GM12874 (cell line): ENCODE results near the gene SBNO2.

Experiments
- CTCF ChIP-seq: IDR thresholded peaks from 2 replicates; pipeline ENCODE4 v1.5.1; 2011; ENCODE audit warnings: low read depth, mild to moderate bottlenecking, control low read depth, low read length, moderate library complexity; ENCODE audit not compliant: insufficient read depth

Gene SBNO2

GRCh38 chr19:1173159-1173844 is 766 bp downstream of the SBNO2 start:
- no peak for TF ChIP-seq CTCF

GRCh38 chr19:1172353-1173158 is 1.5 kb downstream of the SBNO2 start:
- no peak for TF ChIP-seq CTCF

- TF ChIP-seq CTCF: no peak
Measured at GRCh38 chr19:1171755-1172352, 2.2 kb downstream of the SBNO2 start.

- no peak for TF ChIP-seq CTCF
Measured at GRCh38 chr19:1170938-1171754, 2.9 kb downstream of the SBNO2 start.

GRCh38 chr19:1169921-1170885 is 3.9 kb downstream of the SBNO2 start:
- TF ChIP-seq CTCF: no peak

GRCh38 chr19:1169411-1169791 is 4.7 kb downstream of the SBNO2 start:
- no peak for TF ChIP-seq CTCF
